Endothelial cell of umbilical vein (primary cell): ENCODE results near the gene TAF3. TPM values are rescaled to one million over a fixed set of nuclear protein-coding genes. Genes with fewer than 3 reads are reported as not detected.
A peak's percentile ranks its signal among the peaks of the same experiment; 100 is the strongest.

Experiments used
- BruUV-seq: library from RNA; stranded (reverse); fragments of 400-500 nt; replicated peaks from 2 replicates; lab custom pipeline; 2021; lab: Mats Ljungman, UMichigan
- CTCF ChIA-PET: fragments of 300-600, 350-600 bp; sonication (Branson Sonifier 250); formaldehyde crosslinking; loops from one replicate; lab custom pipeline; 2021; ENCODE audit warnings: antibody characterized with exemption, inconsistent platforms; lab: Charles Lee
- POLR2A ChIA-PET: fragments of 300-600, 350-600 bp; sonication (Branson Sonifier 250); formaldehyde crosslinking; loops from one replicate; lab custom pipeline; 2021; ENCODE audit warnings: antibody characterized with exemption, inconsistent platforms; lab: Charles Lee
- DNase-seq: peaks from one replicate; pipeline ENCODE4 v3.0.0-alpha.2; 2011; ENCODE audit warnings: low read depth, low spot score
- FAIRE-seq: peaks from 2 replicates; lab custom pipeline; 2011; peaks lifted over from hg19 to GRCh38; lab: Jason Lieb, UNC
- H2AFZ ChIP-seq: 2 replicates; pipeline ENCODE4 v1.6.0; 2012; ENCODE audit warnings: low read depth, low read length, control low read depth, inconsistent platforms
- H3K27ac ChIP-seq: 2 replicates; pipeline ENCODE4 v1.5.1; 2011; ENCODE audit warnings: low read depth, mild to moderate bottlenecking, control low read depth, low read length, moderate library complexity; ENCODE audit not compliant: insufficient read depth
- H3K27me3 ChIP-seq, 2 experiments: 2 replicates each; pipeline versions ENCODE4 v1.6.0 to v1.6.1; 2011; ENCODE audit warnings: low read length in 2 of 2, mixed read lengths in 1 of 2; ENCODE audit not compliant: control insufficient read depth in 2 of 2, insufficient read depth in 2 of 2
- H3K36me3 ChIP-seq, 2 experiments: 2 replicates in 1 of 2; 3 replicates in 1 of 2; pipeline ENCODE4 v1.5.1; 2011; ENCODE audit warnings: low read length in 2 of 2, mild to moderate bottlenecking in 1 of 2, moderate library complexity in 1 of 2; ENCODE audit not compliant: control insufficient read depth in 2 of 2, insufficient read depth in 2 of 2; ENCODE audit errors: extremely low read depth in 1 of 2
- H3K4me1 ChIP-seq: 3 replicates; pipeline ENCODE4 v1.5.1; 2011; ENCODE audit warnings: mild to moderate bottlenecking, low read length; ENCODE audit not compliant: control insufficient read depth, insufficient read depth; ENCODE audit errors: extremely low read depth
- H3K4me2 ChIP-seq: 2 replicates; pipeline ENCODE4 v1.6.1; 2011; ENCODE audit warnings: low read length, control low read depth, mixed read lengths; ENCODE audit not compliant: insufficient read depth
- H3K4me3 ChIP-seq, 3 experiments: fragments of 200-600 bp in 1 of 3; sonication (generic), shearing (Covaris generic) in 1 of 3; replicated peaks in 1 of 3; 2 replicates each; pipeline ENCODE4 v1.5.1; 2011 to 2016; ENCODE audit warnings: control low read depth in 3 of 3, low read length in 3 of 3, mild to moderate bottlenecking in 2 of 3, inconsistent platforms in 1 of 3, low read depth in 1 of 3, moderate library complexity in 1 of 3; ENCODE audit not compliant: insufficient read depth in 1 of 3
- H3K79me2 ChIP-seq: 2 replicates; pipeline ENCODE4 v1.6.0; 2012; ENCODE audit warnings: low read length, inconsistent platforms; ENCODE audit not compliant: control insufficient read depth, insufficient read depth
- H3K9ac ChIP-seq: replicated peaks from 2 replicates; pipeline ENCODE3; 2011; ENCODE audit warnings: low read length, control low read depth; ENCODE audit not compliant: insufficient read depth; ENCODE audit errors: extremely low read depth
- H3K9me1 ChIP-seq: replicated peaks from 3 replicates; pipeline ENCODE4 v1.6.0; 2011; ENCODE audit warnings: mild to moderate bottlenecking, low read length; ENCODE audit not compliant: control insufficient read depth, insufficient read depth; ENCODE audit errors: extremely low read depth
- H3K9me3 ChIP-seq: replicated peaks from 2 replicates; pipeline ENCODE4 v1.5.1; 2012; ENCODE audit warnings: low read length, inconsistent platforms; ENCODE audit not compliant: control insufficient read depth, insufficient read depth
- H4K20me1 ChIP-seq: replicated peaks from 2 replicates; pipeline ENCODE3; 2011; ENCODE audit warnings: mild to moderate bottlenecking, low read length; ENCODE audit not compliant: control insufficient read depth, insufficient read depth; ENCODE audit errors: extremely low read depth
- CTCF ChIP-seq, 2 donors: IDR thresholded peaks; 1 replicate in 1 of 2; 2 replicates in 1 of 2; pipeline ENCODE4 v1.5.1; 2011; ENCODE audit warnings: low read length in 2 of 2, mild to moderate bottlenecking in 2 of 2, moderate library complexity in 2 of 2, control low read depth in 1 of 2, inconsistent platforms in 1 of 2, low read depth in 1 of 2; ENCODE audit not compliant: insufficient read depth in 1 of 2; ENCODE audit errors: extremely low read depth in 1 of 2
- EZH2 ChIP-seq: IDR thresholded peaks from 2 replicates; pipeline ENCODE4 v1.6.1; 2012; ENCODE audit warnings: borderline replicate concordance, low read depth, mild to moderate bottlenecking, moderate library complexity, low read length, inconsistent platforms; ENCODE audit not compliant: severe bottlenecking
- FOS ChIP-seq: IDR thresholded peaks from 2 replicates; pipeline ENCODE4 v1.6.1; 2011; ENCODE audit warnings: mild to moderate bottlenecking, low read length, moderate library complexity, borderline replicate concordance; ENCODE audit not compliant: insufficient read depth
- GATA2 ChIP-seq: IDR thresholded peaks from 2 replicates; pipeline ENCODE4 v1.7.0; 2011; ENCODE audit warnings: low read depth, mild to moderate bottlenecking, moderate library complexity, mixed read lengths, low read length; ENCODE audit not compliant: insufficient read length, insufficient read depth
- JUN ChIP-seq: IDR thresholded peaks from 2 replicates; pipeline ENCODE4 v1.6.1; 2011; ENCODE audit warnings: borderline replicate concordance, low read depth; ENCODE audit not compliant: insufficient read length, insufficient read depth
- MAX ChIP-seq: IDR thresholded peaks from 2 replicates; pipeline ENCODE4 v1.6.1; 2011; ENCODE audit not compliant: insufficient read depth, insufficient read length
- MYC ChIP-seq: IDR thresholded peaks from one replicate; pipeline ENCODE4 v1.6.1; 2011; ENCODE audit warnings: mild to moderate bottlenecking, low read depth, low read length
- POLR2A ChIP-seq: IDR thresholded peaks from 2 replicates; pipeline ENCODE4 v1.6.1; 2012; ENCODE audit warnings: low read depth, mild to moderate bottlenecking, control low read depth, low read length
- POLR2AphosphoS5 ChIP-seq: IDR thresholded peaks from 2 replicates; pipeline ENCODE4 v1.6.1; 2012; ENCODE audit warnings: low read depth, mild to moderate bottlenecking, control low read depth, low read length, moderate library complexity; ENCODE audit not compliant: insufficient read depth
- dilution Hi-C: fragments of 300-500 bp; cut with MboI; formaldehyde crosslinking; loops from one replicate; pipeline ENCODE4 v1.15.0; 2019; ENCODE audit warnings: low sequenced_read_pairs; ENCODE audit not compliant: extremely low pct_ligation_motif_present
- intact Hi-C: fragments of 100-400 bp; cut with micrococcal nuclease; formaldehyde crosslinking; loops from one replicate; pipeline ENCODE4 v1.10.0; 2022
- polyA plus RNA-seq, 4 experiments: library from polyadenylated mRNA; depleted of rRNA in 3 of 4; stranded (reverse) in 3 of 4; unstranded in 1 of 4; fragments of >200 nt; gene quantifications; 2 replicates each; pipeline versions ENCODE4 v1.2.1 to v1.2.3, GENCODE V29; 2011 to 2012; ENCODE audit warnings: missing spikeins in 1 of 4
- total RNA-seq: library from RNA; stranded (reverse); gene quantifications from 2 replicates; pipeline ENCODE4 v1.2.3, GENCODE V29; 2021

The TAF3 gene
- total and polyA plus RNA-seq, 2 donors (not counting 3 experiments of a cell fraction or from before 2014, with no cell fraction given) = 2.4 to 10.5 TPM

- ChIA-PET POLR2A (no interaction called here), CTCF (interaction anchor here (1.0 kb wide), 1 partner anchor 41 kb away, joined by 3 read pairs; no protein-coding TSS in a partner anchor)
- no peaks in the 10 kb centered on the region for H4K20me1 ChIP-seq
- no peak overlapping the region for H3K4me3 ChIP-seq
- no peak overlapping the region for H3K9ac ChIP-seq
- BruUV-seq = no TSS peak
- H3K36me3 ChIP-seq = no peaks in the 10 kb centered on the region
- no peaks in the 10 kb centered on the region for H3K9me3 ChIP-seq
- dilution Hi-C loops (no loop called here), intact Hi-C loops (no loop called here)
- peaks cover 2% of the 10 kb centered on the region for H3K79me2 ChIP-seq
- no peaks in the 10 kb centered on the region for H3K9me1 ChIP-seq
- no peaks in the 10 kb centered on the region for H3K27me3 ChIP-seq
- H3K27ac ChIP-seq = no peak overlapping the region
- TF ChIP-seq POLR2A = no peak
- no peak for TF ChIP-seq POLR2AphosphoS5
- TF ChIP-seq MAX = no peak
- TF ChIP-seq GATA2 = no peak
- no peak for TF ChIP-seq FOS
- no peak for TF ChIP-seq CTCF (IDR thresholded peaks at IDR 0.05; ENCODE audit: extremely low read depth in 1 of 2, insufficient read depth in 1 of 2, low read depth in 1 of 2, low read length in 2 of 2)
- TF ChIP-seq EZH2 = no peak
- TF ChIP-seq MYC = no peak
- no peak for TF ChIP-seq JUN
- no peak overlapping the region for H3K4me2 ChIP-seq
- H2AFZ ChIP-seq = no peak overlapping the region
- FAIRE-seq (no peak), DNase-seq (peak; percentile 30)
- H3K4me1 ChIP-seq = peaks cover 4% of the 10 kb centered on the region
Observed at GRCh38 chr10:7913126-7913872, 95.0 kb downstream of the TAF3 start.
